NCI-H1930 (cell line): ENCODE measurements around the gene SDK2.
"Not testable (repeated sequence)": the region's sequence is repeated elsewhere in the genome, so short reads cannot be mapped to it uniquely, and the experiment has no call there.

Experiments used
- DNase-seq, 2 experiments: peaks; one replicate each; lab custom pipeline; 2025; lab: John Stamatoyannopoulos, UW

The SDK2 gene

DNA sequence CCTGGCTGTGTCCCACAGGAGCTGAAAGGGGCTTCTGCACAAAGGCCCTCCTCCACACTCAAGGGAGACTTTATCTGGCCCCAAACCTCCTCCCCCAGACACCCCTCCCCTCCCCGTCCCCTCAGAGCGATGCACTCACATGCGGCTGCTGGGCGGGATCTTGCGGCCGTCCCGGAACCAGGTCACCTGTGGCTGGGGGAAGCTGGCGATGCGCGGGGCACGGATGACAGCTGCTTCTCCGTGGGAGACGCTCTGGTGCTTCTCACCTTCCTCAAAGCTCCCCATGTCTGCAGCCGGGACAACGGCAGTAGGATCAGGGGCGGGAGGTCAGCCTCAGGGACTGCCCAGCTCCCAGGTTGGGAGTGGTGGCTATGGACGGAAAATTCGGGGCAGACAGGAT, 188.5 kb downstream of the SDK2 start:
- DNase-seq: no peak

DNA sequence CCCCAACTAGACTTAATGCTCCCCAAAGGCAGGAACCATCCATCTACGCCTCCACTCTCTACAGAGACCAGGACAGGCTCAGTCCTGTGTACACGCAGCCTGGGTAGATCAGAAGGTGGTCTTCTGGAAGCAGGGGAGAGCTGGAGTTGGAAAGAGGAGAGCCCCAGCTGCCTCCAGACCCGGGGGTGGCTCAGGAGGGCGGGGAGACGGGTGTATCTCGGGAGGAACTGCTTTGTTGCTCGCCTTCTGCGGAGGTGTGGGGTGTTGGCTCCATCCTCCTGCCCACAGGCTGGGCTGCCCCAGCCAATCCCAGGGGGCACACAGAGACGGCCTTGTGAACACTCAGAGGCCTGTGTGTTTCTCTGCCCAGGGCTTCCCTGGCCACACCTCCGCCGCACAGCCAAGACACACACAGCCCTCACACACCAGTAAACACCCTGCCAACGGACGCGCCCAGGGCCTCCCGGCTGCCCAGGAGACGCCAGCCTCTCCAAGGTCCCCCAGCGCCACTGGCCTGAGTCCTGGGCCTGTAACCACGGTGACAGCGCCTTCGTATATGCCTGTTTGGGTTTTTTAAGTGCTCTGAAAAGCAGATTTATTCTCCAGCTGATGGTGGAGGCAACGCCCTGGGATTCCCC, 189.1 kb downstream of the SDK2 start:
- no peak for DNase-seq

DNA sequence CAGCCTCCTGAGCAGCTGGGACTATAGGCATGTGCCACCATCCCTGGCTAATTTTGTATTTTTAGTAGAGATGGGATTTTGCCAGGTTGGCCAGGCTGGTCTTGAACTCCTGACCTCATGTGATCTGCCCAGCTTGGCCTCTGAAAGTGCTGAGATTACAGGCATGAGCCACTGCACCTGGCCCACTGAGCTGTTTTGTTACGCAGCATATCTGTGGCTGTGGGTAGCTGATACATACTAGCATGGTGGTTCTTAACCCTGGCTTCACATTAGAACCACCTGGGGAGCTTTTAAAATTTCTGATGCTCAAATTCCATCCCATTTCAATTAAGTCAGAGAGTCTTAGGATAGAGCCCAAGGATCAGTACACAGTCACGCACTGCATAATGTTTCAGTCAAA, 190.8 kb downstream of the SDK2 start:
- DNase-seq: not testable (repeated sequence)

DNA sequence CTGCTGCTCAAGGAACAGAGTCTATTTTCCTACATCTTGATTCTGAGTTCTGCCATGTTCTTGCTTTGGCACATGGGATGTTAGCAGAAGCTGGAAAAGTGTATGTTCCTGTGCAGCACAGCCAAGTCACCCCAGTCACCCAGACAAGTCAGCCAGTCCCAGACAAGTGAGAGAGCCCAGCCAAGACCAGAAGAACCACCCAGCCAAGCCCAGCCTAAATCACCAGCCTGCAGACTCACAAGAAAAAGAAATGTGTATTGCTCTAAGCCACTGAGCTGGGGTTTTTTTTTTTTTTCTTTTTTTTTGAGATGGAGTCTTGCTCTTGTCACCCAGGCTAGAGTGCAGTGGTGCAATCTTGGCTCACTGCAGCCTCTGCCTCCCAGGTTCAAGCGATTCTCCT, 191.2 kb downstream of the SDK2 start:
- no peak for DNase-seq

DNA sequence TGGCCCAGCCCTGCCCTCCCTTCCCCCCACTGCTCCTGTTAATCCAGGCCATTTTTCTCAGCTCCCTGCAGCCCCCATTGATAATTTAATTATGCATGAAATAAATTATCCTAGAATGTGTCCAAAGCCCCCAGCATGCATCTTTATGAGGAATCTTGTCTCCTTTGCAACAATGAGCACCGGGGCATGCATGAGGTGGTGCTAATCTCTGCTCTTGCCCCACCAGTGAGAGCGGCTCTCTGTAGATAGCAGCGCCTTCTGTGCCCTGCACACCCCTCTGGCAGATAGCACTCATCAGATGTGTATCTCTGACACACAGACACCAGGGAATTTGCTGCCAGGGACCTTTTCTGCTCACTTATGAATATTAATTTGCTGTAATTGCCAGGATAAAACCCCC, 192.2 kb downstream of the SDK2 start:
- DNase-seq: no peak

DNA sequence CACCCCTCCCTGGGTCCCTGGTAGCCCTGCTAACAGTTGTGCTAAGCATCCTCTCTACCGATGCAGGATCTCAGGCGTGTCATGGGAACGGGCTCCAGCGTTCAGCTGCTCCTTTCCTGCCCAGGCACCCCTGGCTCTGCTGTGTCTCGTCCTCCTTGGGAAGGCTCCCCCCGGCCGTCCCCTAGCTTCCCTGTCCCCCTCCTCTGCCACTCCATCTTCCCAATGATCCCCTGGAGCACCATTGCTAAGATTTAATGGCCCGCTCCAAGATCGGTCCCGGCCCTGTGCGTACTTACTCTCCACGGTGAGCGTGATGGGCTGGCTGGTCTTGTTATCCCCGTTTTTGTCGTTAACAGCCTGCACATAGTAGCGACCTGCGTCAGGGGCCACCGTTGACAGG, 196.9 kb downstream of the SDK2 start:
- no peak for DNase-seq

DNA sequence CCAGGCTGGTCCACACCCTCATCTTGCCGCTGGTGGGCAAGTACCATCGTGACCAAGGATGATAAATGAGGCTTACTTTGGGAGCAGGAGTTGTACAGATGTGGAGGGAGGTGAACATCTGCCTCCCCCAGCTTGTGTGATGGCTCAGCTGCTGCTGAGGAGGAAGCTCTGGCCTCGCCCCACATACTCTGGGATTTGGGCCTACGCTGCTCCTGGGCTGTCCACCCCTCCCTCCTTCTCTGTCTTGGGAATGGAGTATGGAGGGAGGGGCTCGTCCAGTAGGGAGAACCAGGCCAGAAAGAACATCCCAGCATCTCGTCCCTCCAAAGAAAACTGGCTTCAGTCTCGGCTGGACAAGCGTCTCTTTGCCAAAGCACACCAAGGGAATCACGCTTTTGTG, 197.6 kb downstream of the SDK2 start:
- DNase-seq: no peak

DNA sequence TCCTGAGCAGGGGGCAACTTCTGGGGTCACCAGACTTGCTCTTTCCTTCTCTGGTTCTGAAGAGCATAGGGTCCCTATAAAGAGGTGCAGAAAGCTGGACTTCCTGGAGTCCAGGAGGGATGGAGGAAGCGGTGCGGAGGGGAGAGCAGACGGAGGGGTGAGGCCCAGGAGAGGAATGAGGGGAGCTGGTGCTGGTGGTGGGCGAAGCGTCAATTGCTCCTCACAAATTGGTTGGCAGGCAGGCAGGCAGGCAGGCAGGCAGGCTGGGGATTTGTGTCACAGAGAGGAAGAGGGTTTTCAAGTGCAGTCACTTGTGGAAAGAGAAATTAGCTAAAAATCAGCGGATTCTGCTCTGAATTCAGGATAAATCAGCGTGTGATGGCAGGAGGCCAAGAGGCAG, 198.8 kb downstream of the SDK2 start:
- DNase-seq: no peak

DNA sequence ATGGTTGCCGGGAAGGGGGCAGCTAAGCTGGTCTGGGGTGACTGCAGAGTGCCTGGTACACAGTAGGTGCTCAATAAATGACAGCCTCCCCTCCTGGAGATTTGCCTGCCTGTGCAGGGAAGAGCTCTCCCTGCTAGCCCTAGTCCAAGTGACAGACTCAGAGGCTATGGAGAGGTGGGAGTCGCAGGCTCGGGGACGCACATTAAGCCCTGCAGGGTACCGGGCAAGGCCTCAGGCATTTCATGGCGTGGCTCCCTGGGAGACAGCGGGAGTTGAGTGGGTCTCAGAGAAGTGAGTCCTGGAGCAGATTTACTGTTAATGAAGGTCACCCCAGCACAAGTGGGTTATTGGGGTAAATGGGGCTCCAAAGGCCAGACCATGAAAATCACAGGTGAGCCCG, 200.2 kb downstream of the SDK2 start:
- DNase-seq: no peak

DNA sequence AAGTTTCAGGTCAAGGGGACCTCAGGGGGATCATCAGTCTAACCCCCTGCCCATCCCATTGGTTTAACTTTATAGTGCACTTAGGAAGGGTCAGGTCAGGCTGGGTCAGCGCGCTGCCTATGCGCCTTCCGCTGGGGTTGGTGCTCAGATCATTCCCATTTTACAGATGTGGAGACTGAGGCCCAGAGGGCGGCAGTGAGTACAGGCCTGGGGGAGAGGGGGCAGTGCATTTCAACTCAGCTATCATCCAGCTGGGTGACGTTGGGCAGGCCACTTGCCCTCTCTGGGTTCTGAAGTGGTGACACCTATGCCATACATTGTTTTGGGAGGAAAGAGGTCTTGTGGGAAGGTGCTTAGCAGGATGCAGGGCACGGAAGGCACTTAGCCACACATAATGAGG, 204.6 kb downstream of the SDK2 start:
- DNase-seq: no peak

DNA sequence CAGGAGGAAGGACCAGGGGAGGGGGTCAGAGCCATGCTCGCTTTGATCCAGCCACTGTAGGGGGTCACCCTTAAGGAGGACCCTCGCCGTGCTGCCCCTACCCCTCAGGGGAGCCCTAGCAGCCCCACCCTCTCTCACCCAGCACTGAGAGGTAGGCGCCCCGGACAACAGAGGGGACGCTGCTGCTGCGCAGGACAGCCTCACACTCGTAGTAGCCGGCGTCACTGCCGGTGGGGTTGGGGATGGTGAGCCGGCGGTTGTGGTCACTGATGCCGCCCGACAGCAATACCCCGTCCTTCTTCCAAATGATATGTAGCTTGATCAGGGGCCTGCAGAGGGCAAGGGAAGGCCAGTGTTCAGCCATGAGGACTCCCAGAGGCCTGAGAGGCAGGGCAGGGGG, 206.4 kb downstream of the SDK2 start:
- no peak for DNase-seq

DNA sequence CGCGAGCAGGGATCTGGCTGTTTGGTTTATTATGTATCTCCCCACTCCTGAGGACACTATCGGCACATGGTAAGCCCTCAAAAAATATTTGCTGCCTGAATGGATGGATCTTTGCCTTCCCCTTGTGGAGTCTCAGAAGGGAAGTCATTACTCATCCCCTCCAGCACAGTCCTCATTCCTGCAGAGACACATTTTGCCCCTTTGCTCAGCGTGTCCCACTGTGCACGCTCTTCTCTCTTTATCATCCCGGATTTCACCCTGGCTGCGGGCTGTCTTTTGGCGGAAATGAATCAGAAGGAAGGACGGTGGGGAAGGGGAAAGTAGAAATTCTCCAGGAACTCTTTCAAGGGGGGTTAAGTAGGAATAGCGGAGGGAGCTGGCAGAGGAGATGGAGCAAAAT, 207.3 kb downstream of the SDK2 start:
- DNase-seq: no peak

DNA sequence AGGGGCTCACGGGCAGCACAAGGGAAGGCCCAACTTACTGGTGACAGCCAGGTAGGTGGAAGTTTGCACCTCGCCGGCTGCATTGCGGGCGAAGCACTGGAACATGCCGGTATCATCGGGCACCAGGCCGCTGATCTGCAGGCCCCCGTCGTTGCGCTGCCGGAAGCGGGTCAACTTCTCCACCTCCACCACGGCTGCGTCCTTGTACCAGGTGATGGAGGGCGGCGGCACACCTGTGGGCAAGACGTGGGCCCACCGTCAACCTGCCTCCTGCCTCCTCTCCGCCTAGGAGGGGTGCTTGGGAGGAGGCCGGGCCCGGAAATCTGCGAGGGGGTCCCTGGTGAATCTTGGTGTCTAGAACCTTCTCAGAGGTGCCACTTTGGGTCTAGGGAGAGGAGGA, 208.8 kb downstream of the SDK2 start:
- DNase-seq: no peak

DNA sequence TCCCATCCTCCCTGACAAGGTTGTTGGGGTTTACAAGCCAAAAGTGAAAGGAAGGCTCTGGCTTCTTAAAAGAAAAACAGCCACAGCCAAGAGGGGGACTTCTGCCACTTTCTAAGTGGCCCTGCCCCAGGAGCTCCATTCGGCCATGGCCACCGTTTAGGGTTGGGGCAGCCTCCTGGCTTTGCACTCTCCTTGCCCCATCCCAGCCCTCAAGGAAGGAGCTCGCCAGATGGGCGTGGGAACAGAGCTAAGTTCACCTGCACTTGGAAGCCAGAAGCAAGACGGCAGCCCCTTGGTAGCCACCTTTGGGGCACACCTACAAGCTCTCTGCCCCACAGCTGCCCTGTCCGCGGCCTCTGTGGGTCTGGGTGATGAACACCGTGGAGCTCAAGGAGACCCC, 210.1 kb downstream of the SDK2 start:
- no peak for DNase-seq

DNA sequence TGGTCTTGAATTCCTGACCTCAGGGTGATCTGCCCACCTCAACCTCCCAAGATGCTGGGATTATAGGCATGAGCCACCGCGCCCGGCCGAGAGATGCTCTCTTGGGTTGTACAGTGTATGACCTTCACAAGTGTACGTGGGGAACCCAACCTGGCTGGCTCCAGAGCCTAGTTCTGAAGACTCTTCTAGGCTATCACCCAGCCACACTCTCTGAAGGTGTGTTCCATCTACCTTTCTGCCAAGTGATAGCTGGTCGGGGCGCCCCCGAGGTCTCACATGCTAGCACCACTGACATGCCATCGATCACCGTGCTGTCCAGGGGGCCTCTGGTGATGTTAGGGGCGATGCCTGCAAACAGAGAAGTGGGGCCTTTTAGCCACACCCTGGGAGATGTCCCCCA, 210.7 kb downstream of the SDK2 start:
- no peak for DNase-seq

DNA sequence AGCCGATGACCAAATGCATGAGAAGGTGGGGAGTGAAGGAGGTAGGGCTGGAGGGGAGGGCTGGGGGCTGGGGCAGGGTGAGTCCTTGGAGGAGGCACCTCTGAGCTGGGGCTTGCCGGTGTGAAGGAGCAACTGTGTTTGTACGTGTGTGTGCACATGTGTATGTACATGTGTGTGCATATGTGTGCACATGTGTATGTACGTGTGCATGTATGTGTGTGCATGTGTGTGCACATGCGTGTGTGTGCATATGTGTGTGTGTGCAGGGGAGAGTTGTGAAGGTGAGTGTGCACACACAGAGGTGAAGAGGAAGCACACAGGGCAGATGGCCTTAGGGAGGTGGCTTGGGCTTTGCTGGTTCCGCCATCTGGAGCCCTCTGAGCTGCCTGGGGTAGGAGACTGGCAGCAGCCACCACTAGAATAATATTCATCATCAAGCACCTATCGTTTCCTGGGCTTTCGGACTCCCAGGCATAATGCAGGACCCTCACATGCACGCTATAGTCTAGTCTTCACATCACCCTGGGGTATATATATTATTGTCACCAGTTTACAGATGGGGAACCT, 211.5 kb downstream of the SDK2 start:
- DNase-seq: no peak

DNA sequence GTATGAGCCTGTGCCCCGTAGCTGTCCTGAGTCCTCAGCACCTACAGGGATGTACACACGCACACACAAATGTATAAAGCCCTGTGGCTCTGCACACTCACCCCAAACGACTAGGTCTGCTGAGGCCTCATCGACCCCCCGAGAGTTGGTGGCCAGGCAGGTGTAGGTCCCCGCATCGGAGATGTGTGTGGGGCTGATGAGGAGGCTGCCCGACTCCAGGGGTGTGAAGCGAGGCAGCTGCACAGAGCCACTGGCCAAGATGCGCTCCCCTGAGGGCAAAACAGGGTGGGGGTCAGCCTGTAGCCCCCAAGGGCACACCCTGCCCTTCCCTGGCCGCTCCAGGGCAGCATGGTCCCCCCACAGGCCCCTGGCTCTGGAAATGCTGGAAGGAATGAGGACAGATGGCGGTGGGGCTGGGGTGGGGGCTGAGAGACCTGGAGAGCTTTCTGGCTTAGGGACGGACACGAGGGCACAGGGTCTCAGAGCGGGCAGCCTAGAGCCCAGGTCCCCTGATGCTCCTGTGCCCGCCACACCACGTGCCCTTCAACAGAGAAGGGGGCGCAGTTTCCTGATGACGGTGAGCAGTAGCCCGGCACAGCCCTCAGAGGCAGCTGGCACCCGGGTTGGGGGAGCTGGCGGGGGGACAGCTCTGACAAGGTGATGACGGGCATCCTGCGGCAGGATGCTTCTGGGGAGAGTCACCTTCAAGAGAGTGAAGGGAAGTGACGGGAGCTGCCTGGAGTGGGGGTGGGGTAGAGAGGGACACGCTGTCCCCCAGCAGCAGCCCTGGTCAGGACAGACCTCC, 212.6 kb downstream of the SDK2 start:
- no peak for DNase-seq

DNA sequence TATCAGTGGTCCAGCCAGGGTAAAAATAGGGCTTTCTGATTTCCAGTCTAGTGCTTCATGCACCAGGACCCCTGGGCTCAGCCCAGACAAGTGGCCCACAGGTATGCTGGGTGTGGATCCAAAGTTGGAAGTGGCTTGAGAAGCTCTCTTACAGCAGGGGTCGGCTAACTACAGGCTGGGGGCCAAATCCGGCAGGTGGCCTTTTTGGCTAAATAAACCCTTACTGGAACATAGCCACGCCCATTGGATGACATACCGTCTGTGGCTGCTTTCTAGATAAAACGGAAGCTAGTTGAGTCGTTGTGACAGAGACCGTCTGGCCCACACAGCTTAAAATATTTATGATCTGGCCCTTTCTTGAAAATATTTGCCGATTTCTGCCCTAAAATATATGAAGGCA, 213.4 kb downstream of the SDK2 start:
- DNase-seq: no peak

DNA sequence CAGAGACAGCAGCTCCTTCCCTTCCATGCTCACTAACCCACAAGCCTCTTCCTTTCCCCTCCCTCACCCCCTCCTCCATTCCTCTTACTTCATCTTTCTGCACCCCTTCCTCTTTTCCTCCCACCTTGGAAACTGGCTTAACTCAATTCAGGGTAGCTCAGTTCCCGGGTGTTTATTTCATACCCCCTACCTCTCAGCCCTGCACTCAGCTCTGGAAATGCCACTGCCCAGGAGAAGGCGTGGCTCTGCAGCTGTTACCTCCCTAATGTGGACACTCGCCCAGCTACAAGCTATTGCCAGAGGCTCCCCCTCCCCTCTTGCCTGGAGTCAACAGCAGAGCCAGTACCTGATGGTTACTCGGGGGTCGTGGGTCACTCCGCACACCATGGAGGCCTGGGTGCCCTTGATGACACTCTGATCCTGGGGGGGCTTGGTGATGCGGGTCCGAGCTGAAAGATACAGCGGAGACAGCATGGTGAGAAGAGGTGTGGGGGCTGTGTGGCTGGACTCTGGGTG, 214.0 kb downstream of the SDK2 start:
- no peak for DNase-seq

DNA sequence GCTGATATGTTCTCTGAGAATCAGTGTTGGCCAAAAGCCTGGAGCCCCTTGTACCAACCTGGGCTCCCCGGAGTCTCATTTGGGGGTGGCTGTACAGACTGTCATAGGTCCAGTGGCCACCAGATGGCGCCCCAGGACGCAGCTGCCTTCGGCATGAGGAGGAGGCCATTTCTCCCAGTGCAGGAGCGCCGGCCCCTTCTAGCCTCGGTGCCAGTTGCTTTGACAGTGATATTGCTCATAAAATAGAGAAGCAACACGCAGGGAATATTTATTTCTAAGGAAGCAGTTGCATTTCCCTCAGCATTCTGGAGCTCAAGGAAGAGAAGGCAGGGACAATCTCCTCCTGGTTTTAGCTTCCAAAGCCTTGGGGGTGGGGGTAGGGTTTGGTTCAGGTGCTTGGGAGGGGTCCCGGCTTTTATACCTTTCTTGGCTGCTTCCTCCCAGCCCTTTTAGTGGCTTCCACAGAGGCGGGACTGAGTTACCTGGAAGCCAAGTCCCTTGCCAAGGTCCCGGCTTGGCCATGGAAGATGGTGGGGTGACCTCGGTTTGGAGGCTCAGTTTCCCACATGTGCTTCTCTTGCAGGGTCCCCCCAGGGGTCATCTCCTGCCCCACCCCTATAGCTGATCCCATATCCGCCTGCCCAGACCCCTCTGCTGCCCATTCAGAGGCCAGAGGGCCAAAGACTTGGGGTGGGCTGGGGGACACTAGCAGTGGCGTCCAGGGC, 214.6 kb downstream of the SDK2 start:
- peak; percentile 73 to 80 for DNase-seq

DNA sequence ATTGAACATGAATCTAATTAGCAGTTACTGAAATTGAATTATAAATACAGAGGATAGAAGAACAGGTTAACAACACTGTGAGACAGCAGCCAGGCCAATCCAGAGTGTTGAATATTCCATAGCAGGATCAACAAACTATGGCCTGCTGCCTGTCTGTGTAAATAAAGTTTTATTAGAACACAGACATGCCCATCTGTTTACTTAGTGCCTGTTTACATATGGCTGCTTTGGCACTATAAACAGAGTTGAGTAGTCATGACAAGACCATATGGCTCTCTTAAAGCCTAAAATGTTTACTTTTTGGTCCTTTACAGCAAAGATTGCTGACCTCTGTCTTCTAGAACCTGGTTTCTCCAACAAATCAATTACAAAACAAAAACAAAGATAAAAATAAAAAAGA, 217.0 kb downstream of the SDK2 start:
- no peak for DNase-seq

DNA sequence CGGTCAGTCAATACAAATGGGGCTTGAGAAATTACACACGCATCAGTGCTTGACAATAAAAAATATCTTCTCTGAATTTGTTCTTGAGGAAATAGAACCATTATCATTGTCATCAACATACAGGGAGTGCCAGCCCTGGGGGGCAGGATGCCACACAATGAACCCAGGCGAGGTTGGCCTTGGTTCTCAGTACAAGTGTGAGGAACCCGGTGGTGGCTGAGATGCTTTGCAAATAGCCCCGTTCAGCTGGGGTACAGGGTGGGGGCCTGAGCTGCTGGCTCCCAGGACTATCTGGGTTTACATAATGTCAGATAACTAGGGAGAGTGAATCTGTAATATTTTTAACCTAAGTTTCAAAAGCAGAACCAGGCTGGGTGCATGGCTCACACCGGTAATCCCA, 219.7 kb downstream of the SDK2 start:
- DNase-seq: no peak

DNA sequence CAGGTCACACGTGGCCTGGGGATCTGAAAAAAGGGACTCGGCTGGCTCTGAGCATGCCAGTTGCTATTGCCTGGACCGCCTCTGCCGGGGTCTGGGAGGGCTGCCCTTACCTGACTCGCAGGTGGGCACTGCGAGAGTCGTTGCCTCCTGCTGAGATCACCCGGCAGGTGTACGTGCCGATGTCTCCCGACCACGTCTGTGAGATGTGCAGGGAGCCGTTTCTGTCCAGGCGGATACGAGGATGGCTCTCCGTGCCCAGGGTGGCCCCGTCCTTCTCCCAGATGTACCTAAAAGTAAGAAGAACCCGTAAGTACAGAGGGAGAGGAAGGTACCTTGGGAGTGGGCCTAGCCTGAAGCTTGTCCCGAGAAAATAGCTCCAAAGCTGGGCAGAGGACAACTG, 220.4 kb downstream of the SDK2 start:
- no peak for DNase-seq
